Thyroid gland (tissue), 4 donors: ENCODE results near the gene SUGCT.

Source experiments
- POLR2A ChIP-seq, 2 donors: fragments of 450-650 bp; IDR thresholded peaks; one replicate each; pipeline ENCODE4 v1.6.1; 2017; ENCODE audit warnings: antibody characterized with exemption in 2 of 2, mild to moderate bottlenecking in 2 of 2, moderate library complexity in 1 of 2
- TF ChIP-seq, protein P1 (sequence below), 6 experiments: fragments of 200-600 bp in 3 of 6; fragments of 450-650 bp in 3 of 6; sonication (generic) in 3 of 6; IDR thresholded peaks; one replicate each; pipeline ENCODE4 v1.5.1; 2016 to 2019; ENCODE audit warnings: antibody characterized with exemption in 6 of 6, mild to moderate bottlenecking in 2 of 6, inconsistent platforms in 1 of 6, moderate library complexity in 1 of 6

DNA sequence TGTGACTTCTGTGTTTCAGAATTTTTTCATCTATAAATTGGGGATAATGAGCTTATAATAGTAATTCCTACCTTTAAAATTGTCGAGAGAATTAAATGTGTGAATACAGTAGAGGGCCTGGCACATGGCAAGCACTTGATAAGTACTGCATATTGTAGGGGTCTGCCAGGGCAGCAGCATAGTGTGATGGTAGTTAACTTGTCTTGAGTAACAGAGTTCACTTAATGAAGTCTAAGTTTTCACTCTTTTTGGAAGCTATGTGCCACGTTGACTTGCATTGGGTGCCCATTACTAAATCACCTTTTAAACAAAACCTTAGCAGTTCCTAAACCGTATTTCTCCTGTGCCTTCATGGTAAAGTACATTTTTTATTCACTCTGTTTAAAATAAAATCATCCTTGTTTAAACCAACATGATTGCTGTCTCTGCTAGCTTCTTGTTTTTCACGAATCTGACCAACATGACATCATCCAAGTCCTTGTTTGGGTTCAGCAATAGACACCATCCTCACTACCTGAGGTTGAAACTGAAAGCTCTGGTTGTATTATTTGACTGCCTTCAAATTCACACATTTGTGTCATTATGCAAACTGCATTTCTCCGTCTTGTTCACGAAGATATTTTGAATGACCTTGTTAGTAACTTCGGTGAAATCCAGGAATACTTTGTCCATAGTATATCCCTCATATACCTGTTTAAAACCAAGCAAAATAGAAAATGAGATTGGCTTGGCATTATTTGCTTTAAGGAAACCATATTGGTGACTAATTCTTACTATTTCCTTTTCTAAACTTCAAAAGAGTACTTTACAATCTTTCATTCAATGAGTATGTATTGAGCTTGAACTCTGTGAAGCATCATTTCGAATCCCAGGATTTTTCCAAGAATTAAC lies 340.2 kb downstream of the SUGCT start:
- TF ChIP-seq POLR2A (IDR thresholded peaks at IDR 0.05): no peak
- TF ChIP-seq, protein P1, sequence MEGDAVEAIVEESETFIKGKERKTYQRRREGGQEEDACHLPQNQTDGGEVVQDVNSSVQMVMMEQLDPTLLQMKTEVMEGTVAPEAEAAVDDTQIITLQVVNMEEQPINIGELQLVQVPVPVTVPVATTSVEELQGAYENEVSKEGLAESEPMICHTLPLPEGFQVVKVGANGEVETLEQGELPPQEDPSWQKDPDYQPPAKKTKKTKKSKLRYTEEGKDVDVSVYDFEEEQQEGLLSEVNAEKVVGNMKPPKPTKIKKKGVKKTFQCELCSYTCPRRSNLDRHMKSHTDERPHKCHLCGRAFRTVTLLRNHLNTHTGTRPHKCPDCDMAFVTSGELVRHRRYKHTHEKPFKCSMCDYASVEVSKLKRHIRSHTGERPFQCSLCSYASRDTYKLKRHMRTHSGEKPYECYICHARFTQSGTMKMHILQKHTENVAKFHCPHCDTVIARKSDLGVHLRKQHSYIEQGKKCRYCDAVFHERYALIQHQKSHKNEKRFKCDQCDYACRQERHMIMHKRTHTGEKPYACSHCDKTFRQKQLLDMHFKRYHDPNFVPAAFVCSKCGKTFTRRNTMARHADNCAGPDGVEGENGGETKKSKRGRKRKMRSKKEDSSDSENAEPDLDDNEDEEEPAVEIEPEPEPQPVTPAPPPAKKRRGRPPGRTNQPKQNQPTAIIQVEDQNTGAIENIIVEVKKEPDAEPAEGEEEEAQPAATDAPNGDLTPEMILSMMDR (IDR thresholded peaks at IDR 0.05): no peak
